ENCODE measurements around the gene PRIMA1.

The PRIMA1 gene

GRCh38 chr14:93719256-93719655 lies 69.0 kb downstream of the PRIMA1 start:
- TF ChIP-seq CTCF (IDR thresholded peaks at IDR 0.05; ENCODE audit: low read depth, low read length, missing control alignments): no peak
- H3K4me3 ChIP-seq (replicated peaks; ENCODE audit: low read depth, low read length): no peak overlapping the region
- DNase-seq (ENCODE audit: extremely low read depth, low read depth): no peak

- TF ChIP-seq CTCF (IDR thresholded peaks at IDR 0.05; ENCODE audit: low read depth, low read length, missing control alignments): no peak
- no peak for DNase-seq (ENCODE audit: extremely low read depth, low read depth)
Measured at GRCh38 chr14:93717668-93718320, 70.5 kb downstream of the PRIMA1 start.

GRCh38 chr14:93716746-93717667 lies 71.3 kb downstream of the PRIMA1 start:
- TF ChIP-seq CTCF (IDR thresholded peaks at IDR 0.05; ENCODE audit: low read depth, low read length, missing control alignments): no peak
- DNase-seq (ENCODE audit: extremely low read depth, low read depth): no peak
- no peak overlapping the region for H3K4me3 ChIP-seq (replicated peaks; ENCODE audit: low read depth, low read length)

More at GRCh38 chr14:93717668-93718320, 70.5 kb downstream of the PRIMA1 start:
- no peak overlapping the region for H3K4me3 ChIP-seq (replicated peaks; ENCODE audit: low read depth, low read length)

- no peak for TF ChIP-seq CTCF (IDR thresholded peaks at IDR 0.05; ENCODE audit: low read depth, low read length, missing control alignments)
- H3K4me3 ChIP-seq (replicated peaks; ENCODE audit: low read depth, low read length): no peak overlapping the region
- no peak for DNase-seq (ENCODE audit: extremely low read depth, low read depth)
Measured at GRCh38 chr14:93716002-93716745, 72.1 kb downstream of the PRIMA1 start.

- no peak overlapping the region for H3K4me3 ChIP-seq (replicated peaks; ENCODE audit: low read depth, low read length)
- no peak for TF ChIP-seq CTCF (IDR thresholded peaks at IDR 0.05; ENCODE audit: low read depth, low read length, missing control alignments)
- DNase-seq (ENCODE audit: extremely low read depth, low read depth): no peak
Measured at GRCh38 chr14:93715279-93715927, 72.9 kb downstream of the PRIMA1 start.

GRCh38 chr14:93714605-93715004 lies 73.7 kb downstream of the PRIMA1 start:
- no peak for TF ChIP-seq CTCF (IDR thresholded peaks at IDR 0.05; ENCODE audit: low read depth, low read length, missing control alignments)
- no peak overlapping the region for H3K4me3 ChIP-seq (replicated peaks; ENCODE audit: low read depth, low read length)
- DNase-seq (ENCODE audit: extremely low read depth, low read depth): no peak
